ENCODE results near the gene ZMYND11.

DNA sequence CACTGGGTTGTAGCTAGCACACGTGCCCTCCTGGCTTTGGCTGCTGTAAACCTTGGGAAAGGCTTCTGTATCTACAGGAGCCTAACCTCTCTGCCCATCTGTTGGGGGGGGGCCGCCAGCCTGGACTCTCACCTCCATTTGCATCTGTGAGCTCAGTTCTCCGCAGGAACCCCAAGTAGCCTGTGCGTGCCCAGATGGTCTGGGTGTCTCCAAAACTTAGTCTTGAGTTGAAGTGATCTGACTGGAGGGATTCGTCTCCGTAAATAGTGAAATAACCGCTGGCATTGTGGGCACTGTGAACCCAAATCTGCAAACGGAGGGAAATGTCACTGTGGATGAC is 147.9 kb downstream of the ZMYND11 start:
- TF ChIP-seq, protein P1, sequence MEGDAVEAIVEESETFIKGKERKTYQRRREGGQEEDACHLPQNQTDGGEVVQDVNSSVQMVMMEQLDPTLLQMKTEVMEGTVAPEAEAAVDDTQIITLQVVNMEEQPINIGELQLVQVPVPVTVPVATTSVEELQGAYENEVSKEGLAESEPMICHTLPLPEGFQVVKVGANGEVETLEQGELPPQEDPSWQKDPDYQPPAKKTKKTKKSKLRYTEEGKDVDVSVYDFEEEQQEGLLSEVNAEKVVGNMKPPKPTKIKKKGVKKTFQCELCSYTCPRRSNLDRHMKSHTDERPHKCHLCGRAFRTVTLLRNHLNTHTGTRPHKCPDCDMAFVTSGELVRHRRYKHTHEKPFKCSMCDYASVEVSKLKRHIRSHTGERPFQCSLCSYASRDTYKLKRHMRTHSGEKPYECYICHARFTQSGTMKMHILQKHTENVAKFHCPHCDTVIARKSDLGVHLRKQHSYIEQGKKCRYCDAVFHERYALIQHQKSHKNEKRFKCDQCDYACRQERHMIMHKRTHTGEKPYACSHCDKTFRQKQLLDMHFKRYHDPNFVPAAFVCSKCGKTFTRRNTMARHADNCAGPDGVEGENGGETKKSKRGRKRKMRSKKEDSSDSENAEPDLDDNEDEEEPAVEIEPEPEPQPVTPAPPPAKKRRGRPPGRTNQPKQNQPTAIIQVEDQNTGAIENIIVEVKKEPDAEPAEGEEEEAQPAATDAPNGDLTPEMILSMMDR (IDR thresholded peaks at IDR 0.05) = no peak
- no peak for TF ChIP-seq ZFX (IDR thresholded peaks at IDR 0.05; ENCODE audit: borderline replicate concordance)
